Measurements from ENCODE around the gene TEX9.

GRCh38 chr15:56460947-56461346, 95.7 kb downstream of the TEX9 start:
- TF ChIP-seq CTCF (IDR thresholded peaks at IDR 0.05) (no peak), POLR2AphosphoS5 (IDR thresholded peaks at IDR 0.05) (no peak), POLR2A (IDR thresholded peaks at IDR 0.05) (no peak)
